ENCODE data around the gene CHMP3. TPM values are rescaled to one million over a fixed set of nuclear protein-coding genes. Genes with fewer than 3 reads are reported as not detected.
"Not testable (repeated sequence)": the region's sequence is repeated elsewhere in the genome, so short reads cannot be mapped to it uniquely, and the experiment has no call there.

The CHMP3 gene
- total RNA-seq, 4 donors from 2014 or later = 87.0 to 155 (median 129) TPM

DNA sequence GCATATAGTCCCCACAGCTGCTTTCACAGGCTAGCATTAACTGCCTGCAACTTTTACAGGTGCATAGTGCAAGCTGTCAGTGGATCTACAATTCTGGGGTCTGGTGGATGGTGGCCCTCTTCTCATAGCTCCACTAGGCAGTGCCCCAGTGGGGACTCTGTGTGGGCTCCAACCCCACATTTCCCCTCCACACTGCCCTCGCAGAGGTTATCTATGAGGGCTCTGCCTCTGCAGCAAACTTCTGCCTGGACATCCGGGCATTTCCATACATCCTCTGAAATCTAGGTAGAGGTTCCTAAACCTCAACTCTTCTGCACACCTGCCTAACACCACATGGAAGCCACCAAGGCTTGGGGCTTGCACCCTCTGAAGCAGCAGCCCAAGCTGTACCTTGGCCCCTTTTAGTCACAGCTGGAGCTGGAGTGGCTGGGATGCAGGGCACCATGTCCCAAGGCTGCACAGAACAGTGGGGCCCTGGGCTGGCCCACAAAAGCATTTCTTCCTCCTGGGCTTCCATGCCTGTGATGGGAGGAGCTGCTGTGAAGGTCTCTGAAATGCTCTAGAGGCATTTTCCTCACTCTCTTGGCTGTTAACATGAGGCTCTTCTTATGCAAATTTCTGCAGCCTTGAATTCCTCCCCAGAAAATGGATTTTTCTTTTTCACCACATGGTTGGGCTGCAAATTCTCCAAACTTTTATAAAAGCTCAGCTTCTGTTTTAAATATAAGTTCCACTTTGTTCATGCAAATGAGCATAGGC, 62.7 kb downstream of the CHMP3 start:
- Histone ChIP-seq H3K4me3 (no peak overlapping the region), H3K27me3 (no peaks in the 10 kb centered on the region), H3K4me1 (no peaks in the 10 kb centered on the region), H3K36me3 (peaks cover 0 to 100% (median 5%) of the 10 kb centered on the region in 3 donors), H3K27ac (no peak overlapping the region), H3K9me3 (peaks cover 0 to 22% (median 0%) of the 10 kb centered on the region in 4 donors)
- TF ChIP-seq EP300 (IDR thresholded peaks at IDR 0.05) (no peak), POLR2A (IDR thresholded peaks at IDR 0.05) (no peak)
- TF ChIP-seq, protein P1, sequence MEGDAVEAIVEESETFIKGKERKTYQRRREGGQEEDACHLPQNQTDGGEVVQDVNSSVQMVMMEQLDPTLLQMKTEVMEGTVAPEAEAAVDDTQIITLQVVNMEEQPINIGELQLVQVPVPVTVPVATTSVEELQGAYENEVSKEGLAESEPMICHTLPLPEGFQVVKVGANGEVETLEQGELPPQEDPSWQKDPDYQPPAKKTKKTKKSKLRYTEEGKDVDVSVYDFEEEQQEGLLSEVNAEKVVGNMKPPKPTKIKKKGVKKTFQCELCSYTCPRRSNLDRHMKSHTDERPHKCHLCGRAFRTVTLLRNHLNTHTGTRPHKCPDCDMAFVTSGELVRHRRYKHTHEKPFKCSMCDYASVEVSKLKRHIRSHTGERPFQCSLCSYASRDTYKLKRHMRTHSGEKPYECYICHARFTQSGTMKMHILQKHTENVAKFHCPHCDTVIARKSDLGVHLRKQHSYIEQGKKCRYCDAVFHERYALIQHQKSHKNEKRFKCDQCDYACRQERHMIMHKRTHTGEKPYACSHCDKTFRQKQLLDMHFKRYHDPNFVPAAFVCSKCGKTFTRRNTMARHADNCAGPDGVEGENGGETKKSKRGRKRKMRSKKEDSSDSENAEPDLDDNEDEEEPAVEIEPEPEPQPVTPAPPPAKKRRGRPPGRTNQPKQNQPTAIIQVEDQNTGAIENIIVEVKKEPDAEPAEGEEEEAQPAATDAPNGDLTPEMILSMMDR (IDR thresholded peaks at IDR 0.05) = no peak
- WGBS, 2 donors = 96 to 100% methylated on average over 2 of the region's 2 CpGs
- DNase-seq (ENCODE audit: low spot score in 2 of 2) = no peak

DNA sequence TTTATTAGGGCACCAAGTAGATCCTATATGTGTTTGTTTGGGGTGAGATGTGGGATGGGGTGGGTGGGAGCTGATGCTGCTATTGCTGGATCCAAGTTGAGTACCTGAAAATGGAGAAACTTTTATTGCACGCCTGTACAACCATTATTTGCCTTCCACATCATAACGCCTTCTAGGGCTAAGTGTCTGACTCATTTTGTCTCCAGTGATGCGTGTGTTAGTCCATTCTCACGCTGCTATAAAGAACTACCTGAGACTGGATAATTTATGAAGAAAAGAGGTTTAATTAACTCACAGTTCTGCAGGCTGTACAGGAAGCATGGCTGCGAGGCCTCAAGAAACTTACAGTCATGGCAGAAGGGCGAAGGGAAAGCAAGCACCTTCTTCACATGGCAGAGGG, 63.9 kb downstream of the CHMP3 start:
- TF ChIP-seq, protein P1 (IDR thresholded peaks at IDR 0.05) = no peak
- TF ChIP-seq POLR2A (IDR thresholded peaks at IDR 0.05) (no peak), EP300 (IDR thresholded peaks at IDR 0.05) (no peak)
- no peak overlapping the region for H3K4me3 ChIP-seq
- WGBS, 2 donors = 90 to 98% methylated on average over 6 of the region's 6 CpGs
- H3K27me3 ChIP-seq = no peaks in the 10 kb centered on the region
- H3K9me3 ChIP-seq = peaks cover 0 to 22% (median 0%) of the 10 kb centered on the region in 4 donors
- H3K27ac ChIP-seq = no peak overlapping the region
- H3K4me1 ChIP-seq = no peaks in the 10 kb centered on the region
- DNase-seq (ENCODE audit: low spot score in 2 of 2) = no peak
- H3K36me3 ChIP-seq = peaks cover 0 to 100% (median 0%) of the 10 kb centered on the region in 3 donors

DNA sequence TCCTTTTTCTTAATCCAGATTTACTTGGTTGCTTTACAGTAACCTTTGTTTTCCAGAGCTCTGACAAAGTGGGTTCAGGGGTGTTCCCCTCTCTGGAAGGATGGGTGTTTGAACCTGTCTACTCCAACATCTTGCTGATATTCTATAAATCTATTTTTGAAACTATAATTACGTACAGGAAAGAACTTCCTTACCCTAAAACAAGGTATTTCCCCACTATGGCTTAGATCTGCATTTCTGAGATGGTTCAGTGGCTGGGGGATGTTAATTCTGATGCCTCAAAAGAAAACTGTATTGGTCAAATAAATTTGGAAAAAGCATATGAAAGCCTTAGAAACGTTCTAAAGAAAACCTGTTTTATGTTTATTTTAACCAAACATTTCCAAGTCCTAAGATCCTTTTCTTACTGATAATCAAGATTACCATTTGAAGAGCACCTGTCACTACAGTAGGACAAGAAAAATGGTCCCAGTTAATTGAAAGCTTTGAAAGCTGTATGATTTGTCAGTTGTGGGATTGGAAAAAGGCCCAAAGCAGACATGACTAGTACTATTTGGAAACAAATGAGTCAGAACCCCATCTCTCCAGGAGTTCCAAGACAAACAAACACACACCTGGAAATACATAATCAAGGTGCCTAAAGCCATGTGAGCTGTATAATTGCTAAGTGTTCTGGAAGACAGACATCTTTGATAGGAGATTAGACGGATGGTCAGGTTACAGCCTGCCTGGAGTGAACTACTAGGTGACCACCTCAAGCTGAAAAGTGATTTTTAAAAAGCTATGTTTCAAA, 64.6 kb downstream of the CHMP3 start:
- peaks cover 0 to 100% (median 0%) of the 10 kb centered on the region in 3 donors for H3K36me3 ChIP-seq
- WGBS, 2 donors = 86 to 88% methylated on average over 3 of the region's 3 CpGs
- no peaks in the 10 kb centered on the region for H3K4me1 ChIP-seq
- no peak overlapping the region for H3K27ac ChIP-seq
- no peak for DNase-seq (ENCODE audit: low spot score in 2 of 2)
- H3K9me3 ChIP-seq = peaks cover 0 to 22% (median 0%) of the 10 kb centered on the region in 4 donors
- TF ChIP-seq POLR2A (IDR thresholded peaks at IDR 0.05) = no peak
- H3K4me3 ChIP-seq = no peak overlapping the region
- H3K27me3 ChIP-seq = no peaks in the 10 kb centered on the region

DNA sequence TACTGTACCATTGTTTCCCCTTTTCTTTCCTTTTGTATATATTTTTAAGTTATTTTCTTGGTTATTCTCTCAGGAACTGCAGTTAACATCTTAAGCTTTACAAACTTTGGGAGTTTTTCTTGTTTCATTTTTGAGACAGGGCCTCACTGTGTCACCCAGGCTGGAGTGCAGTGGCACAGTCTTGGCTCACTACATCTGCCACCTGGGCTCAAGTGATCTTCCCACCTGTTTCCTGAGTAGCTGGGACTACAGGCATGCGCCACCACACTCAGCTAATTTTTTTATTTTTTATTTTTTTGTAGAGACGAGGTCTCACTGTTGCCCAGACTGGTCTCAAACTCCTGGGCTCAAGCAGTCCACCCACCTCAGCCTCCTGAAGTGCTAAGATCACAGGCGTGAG, 66.9 kb downstream of the CHMP3 start:
- H3K36me3 ChIP-seq = peaks cover 0 to 100% (median 17%) of the 10 kb centered on the region in 3 donors
- not testable (repeated sequence) for DNase-seq (ENCODE audit: low spot score in 2 of 2); H3K27ac ChIP-seq

DNA sequence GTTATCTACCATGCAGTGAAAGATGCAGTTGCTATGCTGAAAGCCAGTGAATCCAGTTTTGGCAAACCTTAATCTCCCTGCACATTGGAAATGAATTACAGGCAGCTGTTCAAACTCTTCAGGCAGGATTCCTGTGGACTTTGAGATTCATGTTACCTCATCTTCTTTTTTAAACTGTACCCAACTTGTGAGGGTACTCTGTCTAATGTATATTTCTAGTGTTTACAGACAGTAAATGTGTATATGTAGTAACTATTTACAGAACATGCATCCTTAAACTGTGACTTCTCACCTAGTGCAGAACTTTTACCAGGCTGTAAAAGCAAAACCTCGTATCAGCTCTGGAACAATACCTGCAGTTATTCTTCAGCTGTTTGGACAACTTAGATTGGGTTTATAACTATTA, 71.2 kb downstream of the CHMP3 start:
- no peak overlapping the region for H3K4me3 ChIP-seq
- H3K4me1 ChIP-seq = no peaks in the 10 kb centered on the region
- TF ChIP-seq EP300 (IDR thresholded peaks at IDR 0.05) (no peak), POLR2A (IDR thresholded peaks at IDR 0.05) (no peak)
- TF ChIP-seq, protein P1 (IDR thresholded peaks at IDR 0.05) = no peak
- peaks cover 0 to 100% (median 31%) of the 10 kb centered on the region in 3 donors for H3K36me3 ChIP-seq
- WGBS, 2 donors = 77 to 82% methylated on average over 1 of the region's 1 CpG
- no peaks in the 10 kb centered on the region for H3K9me3 ChIP-seq
- H3K27ac ChIP-seq = no peak overlapping the region
- no peaks in the 10 kb centered on the region for H3K27me3 ChIP-seq
- DNase-seq (ENCODE audit: low spot score in 2 of 2) = no peak

More for the DNA sequence above, 66.9 kb downstream of the CHMP3 start:
- peaks cover 0 to 22% (median 0%) of the 10 kb centered on the region in 4 donors for H3K9me3 ChIP-seq
- H3K4me1 ChIP-seq, H3K4me3 ChIP-seq, H3K27me3 ChIP-seq: not testable (repeated sequence)
- WGBS, 2 donors = 91 to 97% methylated on average over 3 of the region's 3 CpGs

DNA sequence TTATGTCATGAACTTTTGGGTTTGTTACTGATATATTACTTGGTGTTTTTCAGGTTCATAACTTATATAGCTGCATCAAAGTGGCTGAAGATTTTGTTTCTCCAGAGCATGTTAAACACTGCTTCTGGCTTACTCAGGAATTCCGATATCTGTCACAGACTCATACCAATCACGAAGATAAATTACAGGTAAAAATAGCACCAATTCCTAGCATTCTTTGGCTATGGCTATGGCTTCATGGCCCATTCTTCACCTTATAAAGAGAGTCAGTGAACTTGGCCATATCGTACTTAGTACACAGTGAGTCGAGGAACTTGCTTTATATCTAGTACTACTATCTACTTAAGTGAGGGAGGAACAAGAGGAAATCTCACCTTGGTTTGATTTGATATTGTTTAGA, 72.2 kb downstream of the CHMP3 start:
- TF ChIP-seq, protein P1 (IDR thresholded peaks at IDR 0.05) = no peak
- no peak for TF ChIP-seq EP300 (IDR thresholded peaks at IDR 0.05)
- no peak for TF ChIP-seq POLR2A (IDR thresholded peaks at IDR 0.05)
- peaks cover 0 to 100% (median 31%) of the 10 kb centered on the region in 3 donors for H3K36me3 ChIP-seq
- 92 to 93% methylated on average over 4 of the region's 4 CpGs for WGBS, 2 donors

More for the DNA sequence above, 72.2 kb downstream of the CHMP3 start:
- no peak overlapping the region for H3K4me3 ChIP-seq
- H3K4me1 ChIP-seq = no peaks in the 10 kb centered on the region
- no peak overlapping the region for H3K27ac ChIP-seq
- H3K9me3 ChIP-seq = no peaks in the 10 kb centered on the region
- H3K27me3 ChIP-seq = no peaks in the 10 kb centered on the region
- DNase-seq (ENCODE audit: low spot score in 2 of 2) = no peak
